Fibroblast of lung (primary cell): ENCODE data around the gene SCAF4. TPM values are rescaled to one million over a fixed set of nuclear protein-coding genes. Genes with fewer than 3 reads are reported as not detected.

Source experiments
- DNase-seq, 2 donors: peaks; one replicate each; pipeline versions ENCODE4 v3.0.0 to v3.0.0-alpha.2; 2010; ENCODE audit warnings: low read depth in 2 of 2
- H2AFZ ChIP-seq: 2 replicates; pipeline ENCODE4 v1.5.1; 2012; ENCODE audit warnings: low read length, control low read depth, inconsistent platforms
- H3K27ac ChIP-seq: 2 replicates; pipeline ENCODE4 v1.5.1; 2011; ENCODE audit warnings: low read length, control low read depth; ENCODE audit not compliant: insufficient read depth
- H3K27me3 ChIP-seq: 2 replicates; pipeline ENCODE4 v1.5.1; 2011; ENCODE audit warnings: mild to moderate bottlenecking, low read length; ENCODE audit not compliant: control insufficient read depth, insufficient read depth
- H3K36me3 ChIP-seq: 2 replicates; pipeline ENCODE4 v1.5.1; 2011; ENCODE audit warnings: low read length; ENCODE audit not compliant: control insufficient read depth, insufficient read depth
- H3K4me1 ChIP-seq: 2 replicates; pipeline ENCODE4 v1.5.1; 2011; ENCODE audit warnings: low read length; ENCODE audit not compliant: control insufficient read depth, insufficient read depth; ENCODE audit errors: extremely low read depth
- H3K4me2 ChIP-seq: 2 replicates; pipeline ENCODE4 v1.5.1; 2011; ENCODE audit warnings: low read length, control low read depth; ENCODE audit not compliant: insufficient read depth; ENCODE audit errors: extremely low read depth
- H3K4me3 ChIP-seq, 4 experiments: fragments of 200-600 bp in 1 of 4; sonication (generic) in 1 of 4; replicated peaks in 1 of 4; 2 replicates each; pipeline ENCODE4 v1.5.1; 2011 to 2016; ENCODE audit warnings: low read length in 4 of 4, low read depth in 3 of 4, mild to moderate bottlenecking in 3 of 4, control low read depth in 2 of 4, inconsistent platforms in 1 of 4, mixed read lengths in 1 of 4; ENCODE audit not compliant: insufficient read depth in 1 of 4; ENCODE audit errors: control extremely low read depth in 1 of 4
- H3K79me2 ChIP-seq: 2 replicates; pipeline ENCODE4 v1.5.1; 2012; ENCODE audit warnings: mild to moderate bottlenecking, low read length, inconsistent platforms; ENCODE audit not compliant: control insufficient read depth, insufficient read depth
- H3K9ac ChIP-seq: 2 replicates; pipeline ENCODE4 v1.5.1; 2011; ENCODE audit warnings: mild to moderate bottlenecking, low read length, control low read depth; ENCODE audit not compliant: insufficient read depth
- H3K9me3 ChIP-seq: 2 replicates; pipeline ENCODE4 v1.5.1; 2012; ENCODE audit warnings: low read depth, low read length; ENCODE audit not compliant: control insufficient read depth, insufficient read depth
- H4K20me1 ChIP-seq: 2 replicates; pipeline ENCODE4 v1.5.1; 2011; ENCODE audit warnings: low read length; ENCODE audit not compliant: control insufficient read depth, insufficient read depth; ENCODE audit errors: extremely low read depth
- EZH2 ChIP-seq: IDR thresholded peaks from 2 replicates; pipeline ENCODE4 v1.5.1; 2012; ENCODE audit warnings: low read length, control low read depth, mild to moderate bottlenecking; ENCODE audit errors: missing control alignments
- polyA plus RNA-seq, 2 donors: library from polyadenylated mRNA; depleted of rRNA in 1 of 2; stranded (reverse) in 1 of 2; unstranded in 1 of 2; fragments of >200 nt; gene quantifications; 2 replicates each; pipeline ENCODE4 v1.2.1, GENCODE V29; 2011 to 2012; ENCODE audit warnings: missing spikeins in 1 of 2
- total RNA-seq: library from RNA; depleted of rRNA; stranded (reverse); fragments of >200 nt; gene quantifications from 2 replicates; pipeline ENCODE4 v1.2.1, GENCODE V29; 2014
- TF ChIP-seq, protein P1 (sequence below), 2 donors: IDR thresholded peaks in 1 of 2; conservative IDR thresholded peaks in 1 of 2; 1 replicate in 1 of 2; 2 replicates in 1 of 2; pipeline ENCODE4 v1.5.1; 2011 to 2012; ENCODE audit warnings: low read length in 2 of 2, control low read depth in 1 of 2, inconsistent platforms in 1 of 2, low read depth in 1 of 2, mild to moderate bottlenecking in 1 of 2

Gene SCAF4
- total and polyA plus RNA-seq, 2 donors (not counting 1 experiment from before 2014, with no cell fraction given), result 5.6 to 7.5 TPM

DNA sequence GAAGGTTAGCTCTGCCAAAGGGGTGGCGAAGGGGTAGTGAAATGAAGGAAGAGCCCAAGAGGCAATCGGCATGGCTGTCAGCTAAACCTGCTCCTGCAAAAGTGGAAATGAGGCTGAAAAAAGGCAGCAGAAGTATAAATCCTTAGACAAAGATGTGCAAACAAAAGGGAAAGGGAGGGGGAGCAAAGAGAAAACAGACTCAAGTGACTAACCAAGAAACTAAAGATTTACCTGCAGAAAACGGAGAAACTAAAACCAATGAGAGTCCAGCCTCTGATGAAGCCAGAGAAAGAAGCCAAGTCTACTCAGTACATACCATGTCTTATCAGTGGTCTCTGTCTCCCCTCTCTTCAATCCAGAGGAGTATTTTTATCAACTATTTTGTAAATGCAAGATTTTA is 25.4 kb downstream of the SCAF4 start:
- TF ChIP-seq EZH2, result no peak
- TF ChIP-seq, protein P1, sequence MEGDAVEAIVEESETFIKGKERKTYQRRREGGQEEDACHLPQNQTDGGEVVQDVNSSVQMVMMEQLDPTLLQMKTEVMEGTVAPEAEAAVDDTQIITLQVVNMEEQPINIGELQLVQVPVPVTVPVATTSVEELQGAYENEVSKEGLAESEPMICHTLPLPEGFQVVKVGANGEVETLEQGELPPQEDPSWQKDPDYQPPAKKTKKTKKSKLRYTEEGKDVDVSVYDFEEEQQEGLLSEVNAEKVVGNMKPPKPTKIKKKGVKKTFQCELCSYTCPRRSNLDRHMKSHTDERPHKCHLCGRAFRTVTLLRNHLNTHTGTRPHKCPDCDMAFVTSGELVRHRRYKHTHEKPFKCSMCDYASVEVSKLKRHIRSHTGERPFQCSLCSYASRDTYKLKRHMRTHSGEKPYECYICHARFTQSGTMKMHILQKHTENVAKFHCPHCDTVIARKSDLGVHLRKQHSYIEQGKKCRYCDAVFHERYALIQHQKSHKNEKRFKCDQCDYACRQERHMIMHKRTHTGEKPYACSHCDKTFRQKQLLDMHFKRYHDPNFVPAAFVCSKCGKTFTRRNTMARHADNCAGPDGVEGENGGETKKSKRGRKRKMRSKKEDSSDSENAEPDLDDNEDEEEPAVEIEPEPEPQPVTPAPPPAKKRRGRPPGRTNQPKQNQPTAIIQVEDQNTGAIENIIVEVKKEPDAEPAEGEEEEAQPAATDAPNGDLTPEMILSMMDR (conservative IDR thresholded peaks at IDR 0.05 in 1 of 2, IDR thresholded peaks at IDR 0.05 in 1 of 2; ENCODE audit: low read depth in 1 of 2, low read length in 2 of 2), result no peak
- H3K9ac ChIP-seq, result no peak overlapping the region
- no peaks in the 10 kb centered on the region for H3K9me3 ChIP-seq
- no peak overlapping the region for H3K27ac ChIP-seq
- H3K4me2 ChIP-seq, result no peak overlapping the region
- DNase-seq, result no peak
- H3K4me3 ChIP-seq, result no peak overlapping the region
- no peak overlapping the region for H2AFZ ChIP-seq
- no peaks in the 10 kb centered on the region for H3K4me1 ChIP-seq
- H3K79me2 ChIP-seq, result peaks cover 53% of the 10 kb centered on the region
- no peaks in the 10 kb centered on the region for H4K20me1 ChIP-seq
- no peaks in the 10 kb centered on the region for H3K36me3 ChIP-seq
- H3K27me3 ChIP-seq, result no peaks in the 10 kb centered on the region

DNA sequence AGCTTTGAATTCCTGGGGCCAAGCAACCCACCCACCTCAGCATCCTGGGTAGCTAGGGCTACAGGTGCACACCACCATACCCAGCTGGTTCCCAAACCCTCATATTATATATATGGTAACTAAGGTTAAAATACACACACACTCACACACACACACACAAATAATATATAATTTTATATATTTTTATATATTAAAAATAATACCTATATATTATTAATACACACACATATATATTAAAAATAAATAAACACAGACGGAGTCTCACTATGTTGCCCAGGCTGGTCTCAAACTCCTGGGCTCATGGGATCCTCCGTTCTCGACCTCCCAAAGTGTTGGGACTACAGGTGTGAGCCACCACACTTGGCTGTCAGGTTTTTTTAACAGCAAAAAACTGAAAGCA is 31.9 kb downstream of the SCAF4 start:
- Histone ChIP-seq H3K9me3 (no peaks in the 10 kb centered on the region), H3K9ac (no peak overlapping the region), H3K4me3 (no peak overlapping the region), H3K79me2 (peaks cover 4% of the 10 kb centered on the region), H2AFZ (no peak overlapping the region), H3K4me2 (no peak overlapping the region), H3K36me3 (peaks cover 4% of the 10 kb centered on the region), H3K27me3 (no peaks in the 10 kb centered on the region), H4K20me1 (no peaks in the 10 kb centered on the region), H3K27ac (no peak overlapping the region), H3K4me1 (no peaks in the 10 kb centered on the region)
- no peak for DNase-seq
- TF ChIP-seq, protein P1 (conservative IDR thresholded peaks at IDR 0.05 in 1 of 2, IDR thresholded peaks at IDR 0.05 in 1 of 2; ENCODE audit: low read depth in 1 of 2, low read length in 2 of 2), result no peak
- no peak for TF ChIP-seq EZH2

DNA sequence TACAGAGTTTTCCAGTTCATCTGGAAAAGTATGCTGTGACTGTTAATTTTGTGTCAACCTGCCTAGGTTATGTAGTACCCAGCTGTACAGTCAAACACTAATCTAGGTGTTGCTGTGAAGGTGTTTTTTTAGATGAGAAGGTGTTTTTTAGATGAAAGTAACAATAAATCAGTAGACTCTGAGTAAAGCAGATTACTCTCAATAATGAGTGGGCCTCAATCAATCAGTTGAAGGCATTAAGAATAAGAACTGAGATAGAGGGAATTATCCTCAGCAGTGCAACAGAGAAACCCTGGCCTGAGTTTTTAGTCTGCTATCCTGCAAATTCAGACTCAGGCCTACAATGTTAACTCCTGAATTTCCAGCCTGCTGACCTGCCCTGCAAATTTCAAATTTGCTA is 33.5 kb downstream of the SCAF4 start:
- TF ChIP-seq, protein P1 (conservative IDR thresholded peaks at IDR 0.05 in 1 of 2, IDR thresholded peaks at IDR 0.05 in 1 of 2; ENCODE audit: low read depth in 1 of 2, low read length in 2 of 2), result no peak
- no peak for TF ChIP-seq EZH2
- peaks cover 6% of the 10 kb centered on the region for H3K36me3 ChIP-seq
- no peak overlapping the region for H3K27ac ChIP-seq
- H3K9me3 ChIP-seq, result no peaks in the 10 kb centered on the region
- DNase-seq, result no peak
- H3K4me3 ChIP-seq, result no peak overlapping the region
- H3K9ac ChIP-seq, result no peak overlapping the region
- H4K20me1 ChIP-seq, result no peaks in the 10 kb centered on the region
- no peaks in the 10 kb centered on the region for H3K79me2 ChIP-seq
- H3K4me2 ChIP-seq, result no peak overlapping the region
- H3K4me1 ChIP-seq, result no peaks in the 10 kb centered on the region
- no peak overlapping the region for H2AFZ ChIP-seq
- H3K27me3 ChIP-seq, result no peaks in the 10 kb centered on the region
